ENCODE measurements around the gene INTS11. TPM values are rescaled to one million over a fixed set of nuclear protein-coding genes. Genes with fewer than 3 reads are reported as not detected.

Gene INTS11
- total RNA-seq, 1 experiment from 2014 or later = 117 TPM

- DNase-seq = no peak
- Mint-ChIP-seq H3K27me3 (ENCODE audit: unreplicated experiment) (peaks cover 14% of the 10 kb centered on the region), H3K36me3 (ENCODE audit: insufficient read depth, unreplicated experiment) (peaks cover 6% of the 10 kb centered on the region), H3K4me3 (ENCODE audit: low read depth, unreplicated experiment) (no peak overlapping the region), H3K27ac (ENCODE audit: unreplicated experiment) (no peak overlapping the region), H3K9me3 (ENCODE audit: low read depth, unreplicated experiment) (peaks cover 4% of the 10 kb centered on the region), H3K4me1 (ENCODE audit: low read depth, unreplicated experiment) (peaks cover 10% of the 10 kb centered on the region)
- intact Hi-C loops (cut with micrococcal nuclease; ENCODE audit: unreplicated experiment) = no loop called here
- TF ChIP-seq CTCF (IDR thresholded peaks at IDR 0.05; ENCODE audit: unreplicated experiment) = no peak
- BruUV-seq (replicated peaks) = no TSS peak
- CTCF ChIA-PET = no interaction called here
These were observed 36.9 kb upstream of the INTS11 start for GRCh38 chr1:1361233-1361981.

GRCh38 chr1:1360506-1361169 is 36.2 kb upstream of the INTS11 start:
- TF ChIP-seq CTCF (IDR thresholded peaks at IDR 0.05; ENCODE audit: unreplicated experiment) = no peak
- Mint-ChIP-seq H3K27ac (ENCODE audit: unreplicated experiment) (no peak overlapping the region), H3K27me3 (ENCODE audit: unreplicated experiment) (peaks cover 14% of the 10 kb centered on the region), H3K9me3 (ENCODE audit: low read depth, unreplicated experiment) (peaks cover 4% of the 10 kb centered on the region), H3K4me3 (ENCODE audit: low read depth, unreplicated experiment) (no peak overlapping the region), H3K4me1 (ENCODE audit: low read depth, unreplicated experiment) (peaks cover 10% of the 10 kb centered on the region), H3K36me3 (ENCODE audit: insufficient read depth, unreplicated experiment) (peaks cover 6% of the 10 kb centered on the region)
- CTCF ChIA-PET = no interaction called here
- no TSS peak for BruUV-seq (replicated peaks)
- no peak for DNase-seq
- intact Hi-C loops (cut with micrococcal nuclease; ENCODE audit: unreplicated experiment) = no loop called here

- Mint-ChIP-seq H3K27me3 (ENCODE audit: unreplicated experiment) (peaks cover 14% of the 10 kb centered on the region), H3K27ac (ENCODE audit: unreplicated experiment) (no peak overlapping the region), H3K9me3 (ENCODE audit: low read depth, unreplicated experiment) (peaks cover 4% of the 10 kb centered on the region), H3K4me1 (ENCODE audit: low read depth, unreplicated experiment) (peaks cover 10% of the 10 kb centered on the region), H3K36me3 (ENCODE audit: insufficient read depth, unreplicated experiment) (peaks cover 6% of the 10 kb centered on the region), H3K4me3 (ENCODE audit: low read depth, unreplicated experiment) (no peak overlapping the region)
- DNase-seq = no peak
- TF ChIP-seq CTCF (IDR thresholded peaks at IDR 0.05; ENCODE audit: unreplicated experiment) = no peak
- no TSS peak for BruUV-seq (replicated peaks)
- CTCF ChIA-PET = no interaction called here
- intact Hi-C loops (cut with micrococcal nuclease; ENCODE audit: unreplicated experiment) = no loop called here
These were observed 35.4 kb upstream of the INTS11 start for GRCh38 chr1:1359664-1360468.

GRCh38 chr1:1359308-1359663 is 34.8 kb upstream of the INTS11 start:
- intact Hi-C loops (cut with micrococcal nuclease; ENCODE audit: unreplicated experiment) = no loop called here
- Mint-ChIP-seq H3K9me3 (ENCODE audit: low read depth, unreplicated experiment) (peaks cover 4% of the 10 kb centered on the region), H3K4me1 (ENCODE audit: low read depth, unreplicated experiment) (peaks cover 10% of the 10 kb centered on the region), H3K36me3 (ENCODE audit: insufficient read depth, unreplicated experiment) (peaks cover 6% of the 10 kb centered on the region), H3K27me3 (ENCODE audit: unreplicated experiment) (peaks cover 14% of the 10 kb centered on the region), H3K4me3 (ENCODE audit: low read depth, unreplicated experiment) (no peak overlapping the region), H3K27ac (ENCODE audit: unreplicated experiment) (no peak overlapping the region)
- DNase-seq = no peak
- CTCF ChIA-PET = no interaction called here
- BruUV-seq (replicated peaks) = no TSS peak
- no peak for TF ChIP-seq CTCF (IDR thresholded peaks at IDR 0.05; ENCODE audit: unreplicated experiment)
